B cell (primary cell): ENCODE measurements around the gene AKAP6. TPM values are rescaled to one million over a fixed set of nuclear protein-coding genes. Genes with fewer than 3 reads are reported as not detected.

Experiments
- ATAC-seq: fragments of 200-7000 bp; cut with Tn5 transposase; one replicate; pipeline ENCODE4 v1.10.0; 2021; ENCODE audit warnings: low read depth, mild to moderate bottlenecking, moderate number of reproducible peaks, moderate library complexity
- CTCF ChIA-PET: fragments of 350-600 bp; sonication (Branson Sonifier 250); formaldehyde crosslinking; loops from one replicate; lab custom pipeline; 2021; ENCODE audit warnings: antibody characterized with exemption, inconsistent platforms; lab: Charles Lee
- POLR2A ChIA-PET: fragments of 350-600 bp; sonication (Branson Sonifier 250); formaldehyde crosslinking; loops from one replicate; lab custom pipeline; 2021; ENCODE audit warnings: antibody characterized with exemption; lab: Charles Lee
- DNase-seq: peaks from one replicate; pipeline ENCODE4 v3.0.0; 2013
- H2AFZ ChIP-seq: 2 replicates; pipeline ENCODE4 v1.6.1; 2012; ENCODE audit warnings: mild to moderate bottlenecking, low read depth, low read length; ENCODE audit not compliant: insufficient read depth, poor library complexity, severe bottlenecking
- H3K27ac ChIP-seq, 2 donors: 1 replicate in 1 of 2; 2 replicates in 1 of 2; pipeline ENCODE4 v1.5.1; 2012 to 2013; ENCODE audit warnings: low read length in 2 of 2, mild to moderate bottlenecking in 2 of 2, moderate library complexity in 1 of 2
- H3K27me3 ChIP-seq, 4 experiments: fragments of 200-600 bp in 1 of 4; sonication (generic) in 1 of 4; replicated peaks in 1 of 4; 1 replicate in 2 of 4; 2 replicates in 2 of 4; pipeline versions ENCODE4 v1.6.1 to v1.7.0; 2013 to 2016; ENCODE audit warnings: low read length in 3 of 4, mild to moderate bottlenecking in 2 of 4, mixed read lengths in 1 of 4, moderate library complexity in 1 of 4; ENCODE audit not compliant: insufficient read depth in 4 of 4, control insufficient read depth in 3 of 4; ENCODE audit errors: control extremely low read depth in 1 of 4
- H3K36me3 ChIP-seq, 2 experiments: replicated peaks in 1 of 2; 1 replicate in 1 of 2; 2 replicates in 1 of 2; pipeline versions ENCODE4 v1.6.1 to v1.7.1; 2013; ENCODE audit warnings: low read length in 1 of 2; ENCODE audit not compliant: insufficient read depth in 2 of 2, control insufficient read depth in 1 of 2; ENCODE audit errors: control extremely low read depth in 1 of 2, extremely low read depth in 1 of 2
- H3K4me1 ChIP-seq, 2 donors: fragments of 200-600 bp in 1 of 2; sonication (generic) in 1 of 2; 1 replicate in 1 of 2; 2 replicates in 1 of 2; pipeline versions ENCODE4 v1.5.1 to v1.6.1; 2013 to 2017; ENCODE audit warnings: low read length in 2 of 2; ENCODE audit not compliant: control insufficient read depth in 2 of 2, insufficient read depth in 2 of 2
- H3K4me2 ChIP-seq: replicated peaks from 2 replicates; pipeline ENCODE3; 2012; ENCODE audit warnings: mild to moderate bottlenecking, low read depth, low read length; ENCODE audit not compliant: poor library complexity, severe bottlenecking
- H3K4me3 ChIP-seq, 5 experiments: fragments of 200-600 bp in 1 of 5; sonication (generic) in 1 of 5; 1 replicate in 3 of 5; 2 replicates in 2 of 5; pipeline versions ENCODE4 v1.5.1 to v1.7.0; 2011 to 2016; ENCODE audit warnings: low read length in 4 of 5, mild to moderate bottlenecking in 4 of 5, low read depth in 2 of 5, control low read depth in 1 of 5, moderate library complexity in 1 of 5; ENCODE audit not compliant: insufficient read depth in 1 of 5; ENCODE audit errors: control extremely low read depth in 1 of 5, extremely low read depth in 1 of 5
- H3K79me2 ChIP-seq: fragments of 200-600 bp; sonication (generic); one replicate; pipeline ENCODE4 v1.6.0; 2016; ENCODE audit warnings: low read length; ENCODE audit not compliant: control insufficient read depth, insufficient read depth
- H3K9ac ChIP-seq: fragments of 200-600 bp; sonication (generic); 2 replicates; pipeline ENCODE4 v1.6.1; 2017; ENCODE audit warnings: mild to moderate bottlenecking, low read length, moderate library complexity
- H3K9me3 ChIP-seq, 3 donors: one replicate each; pipeline versions ENCODE4 v1.6.1 to v1.7.1; 2013; ENCODE audit warnings: low read length in 2 of 3; ENCODE audit not compliant: control insufficient read depth in 2 of 3, insufficient read depth in 1 of 3; ENCODE audit errors: control extremely low read depth in 1 of 3
- H4K20me1 ChIP-seq: 2 replicates; pipeline ENCODE4 v1.6.0; 2012; ENCODE audit warnings: mild to moderate bottlenecking, low read length; ENCODE audit not compliant: insufficient read depth, control insufficient read depth, poor library complexity, severe bottlenecking
- H3K27ac Mint-ChIP-seq: one replicate; pipeline ENCODE4 v1.8.0; 2021; ENCODE audit warnings: mixed read lengths
- H3K27me3 Mint-ChIP-seq: one replicate; pipeline ENCODE4 v1.8.0; 2021; ENCODE audit warnings: mixed read lengths
- H3K4me1 Mint-ChIP-seq: one replicate; pipeline ENCODE4 v1.8.0; 2021; ENCODE audit warnings: mixed read lengths
- H3K4me3 Mint-ChIP-seq: one replicate; pipeline ENCODE4 v1.8.0; 2021; ENCODE audit warnings: mixed read lengths
- H3K9me3 Mint-ChIP-seq: one replicate; pipeline ENCODE4 v1.8.0; 2022; ENCODE audit warnings: mixed read lengths; ENCODE audit not compliant: insufficient read depth
- CTCF ChIP-seq: fragments of 200-600 bp; IDR thresholded peaks from one replicate; pipeline ENCODE4 v1.8.0; 2022; ENCODE audit warnings: antibody characterized with exemption, mild to moderate bottlenecking
- EZH2 ChIP-seq: IDR thresholded peaks from 2 replicates; pipeline ENCODE4 v1.6.1; 2012; ENCODE audit warnings: borderline replicate concordance, low read depth, mild to moderate bottlenecking, moderate library complexity, low read length; ENCODE audit not compliant: insufficient read depth, poor library complexity, severe bottlenecking
- WGBS: methylation state at CpG from one replicate; pipeline ENCODE4 v1.1.5; 2013; ENCODE audit warnings: missing lambda C conversion rate; ENCODE audit not compliant: insufficient coverage; 5-methylcytosine and 5-hydroxymethylcytosine counted together
- intact Hi-C: fragments of 100-400 bp; cut with micrococcal nuclease; formaldehyde crosslinking; loops from one replicate; pipeline ENCODE4 v1.10.0; 2022
- polyA plus RNA-seq: library from polyadenylated mRNA; depleted of rRNA; stranded (reverse); fragments of >200 nt; gene quantifications from 2 replicates; pipeline ENCODE4 v1.2.3, GENCODE V29; 2012
- total RNA-seq, 2 donors: library from RNA; stranded (reverse); fragments of 120-200 nt in 1 of 2; gene quantifications; 1 replicate in 1 of 2; 2 replicates in 1 of 2; pipeline versions ENCODE4 v1.2.3 to v1.2.4, GENCODE V29; 2013 to 2022

The AKAP6 gene
- total and polyA plus RNA-seq, 2 donors (not counting 1 experiment from before 2014, with no cell fraction given) = 1.4 to 2.8 TPM

- no peaks in the 10 kb centered on the region for H3K4me1 ChIP-seq
- POLR2A ChIA-PET = no interaction called here
- no peak overlapping the region for H3K27ac ChIP-seq
- H3K4me2 ChIP-seq = no peak overlapping the region
- H3K27me3 Mint-ChIP-seq = peaks cover 2% of the 10 kb centered on the region
- H3K4me1 Mint-ChIP-seq = no peaks in the 10 kb centered on the region
- intact Hi-C loops = no loop called here
- H3K9ac ChIP-seq = no peak overlapping the region
- no peaks in the 10 kb centered on the region for H3K9me3 ChIP-seq
- no peaks in the 10 kb centered on the region for H3K9me3 Mint-ChIP-seq
- H3K27me3 ChIP-seq = no peaks in the 10 kb centered on the region
- no peak overlapping the region for H2AFZ ChIP-seq
- ATAC-seq (no peak), DNase-seq (no peak)
- no peaks in the 10 kb centered on the region for H4K20me1 ChIP-seq
- CTCF ChIA-PET = no interaction called here
- no peak overlapping the region for H3K4me3 Mint-ChIP-seq
- no peak overlapping the region for H3K27ac Mint-ChIP-seq
- H3K79me2 ChIP-seq = no peaks in the 10 kb centered on the region
- no peaks in the 10 kb centered on the region for H3K36me3 ChIP-seq
- no peak for TF ChIP-seq EZH2
- no peak for TF ChIP-seq CTCF
- no peak overlapping the region for H3K4me3 ChIP-seq
Measured at GRCh38 chr14:32303865-32304264, 25.2 kb upstream of the AKAP6 start.

- H3K4me1 Mint-ChIP-seq = no peaks in the 10 kb centered on the region
- H3K27ac Mint-ChIP-seq = no peak overlapping the region
- no peaks in the 10 kb centered on the region for H3K79me2 ChIP-seq
- peaks cover 5% of the 10 kb centered on the region for H3K27me3 Mint-ChIP-seq
- no peak overlapping the region for H3K4me2 ChIP-seq
- ChIA-PET CTCF (no interaction called here), POLR2A (no interaction called here)
- no peaks in the 10 kb centered on the region for H3K4me1 ChIP-seq
- no peak for DNase-seq
- H3K9ac ChIP-seq = no peak overlapping the region
- WGBS = no CpG with 5 or more reads among the region's 3 CpGs
- H3K36me3 ChIP-seq = no peaks in the 10 kb centered on the region
- no peak overlapping the region for H3K4me3 ChIP-seq
- no peak for ATAC-seq
- H2AFZ ChIP-seq = no peak overlapping the region
- intact Hi-C loops = no loop called here
- H3K9me3 ChIP-seq = no peaks in the 10 kb centered on the region
- H4K20me1 ChIP-seq = no peaks in the 10 kb centered on the region
- H3K27me3 ChIP-seq = no peaks in the 10 kb centered on the region
- TF ChIP-seq EZH2 = no peak
- no peaks in the 10 kb centered on the region for H3K9me3 Mint-ChIP-seq
- H3K4me3 Mint-ChIP-seq = no peak overlapping the region
- no peak overlapping the region for H3K27ac ChIP-seq
Measured at GRCh38 chr14:32304296-32304695, 24.8 kb upstream of the AKAP6 start.
